Measurements from ENCODE around the gene KCNIP3.
"Not testable (repeated sequence)": the region's sequence is repeated elsewhere in the genome, so short reads cannot be mapped to it uniquely, and the experiment has no call there.

The KCNIP3 gene

DNA sequence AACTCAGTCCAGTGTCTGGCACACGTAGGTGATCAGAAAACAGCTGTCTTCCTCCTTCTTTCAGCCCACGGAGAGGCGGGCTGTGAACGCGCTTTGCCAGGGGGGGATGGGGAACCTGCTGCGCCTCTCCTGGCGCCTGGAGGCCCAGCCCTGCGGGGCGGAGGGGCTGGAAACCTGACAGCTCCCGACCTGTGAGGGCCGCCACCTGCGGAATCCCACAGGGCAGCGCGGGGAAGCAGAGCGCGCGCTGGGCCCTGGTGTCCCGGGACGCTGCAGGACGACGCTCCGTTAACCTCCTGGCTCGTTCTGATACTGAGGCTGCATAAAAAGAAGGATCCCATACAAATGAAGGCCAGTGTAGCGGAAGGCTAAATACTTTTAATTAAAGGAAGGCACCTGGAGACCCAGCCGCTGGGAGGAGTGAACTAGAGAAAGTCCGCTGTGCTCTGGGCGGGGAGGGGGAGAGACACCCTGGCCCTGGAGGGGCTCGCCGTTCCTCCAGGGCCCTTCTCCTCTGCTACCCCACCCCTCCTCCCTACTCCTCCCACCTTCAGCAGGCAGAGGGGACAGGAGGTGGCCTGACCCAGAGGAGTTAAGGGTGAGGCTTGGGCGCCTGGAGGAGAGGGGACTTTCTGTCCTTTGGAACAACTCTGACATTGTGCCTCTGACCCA is 130.2 kb downstream of the KCNIP3 start:
- not testable (repeated sequence) for DNase-seq

DNA sequence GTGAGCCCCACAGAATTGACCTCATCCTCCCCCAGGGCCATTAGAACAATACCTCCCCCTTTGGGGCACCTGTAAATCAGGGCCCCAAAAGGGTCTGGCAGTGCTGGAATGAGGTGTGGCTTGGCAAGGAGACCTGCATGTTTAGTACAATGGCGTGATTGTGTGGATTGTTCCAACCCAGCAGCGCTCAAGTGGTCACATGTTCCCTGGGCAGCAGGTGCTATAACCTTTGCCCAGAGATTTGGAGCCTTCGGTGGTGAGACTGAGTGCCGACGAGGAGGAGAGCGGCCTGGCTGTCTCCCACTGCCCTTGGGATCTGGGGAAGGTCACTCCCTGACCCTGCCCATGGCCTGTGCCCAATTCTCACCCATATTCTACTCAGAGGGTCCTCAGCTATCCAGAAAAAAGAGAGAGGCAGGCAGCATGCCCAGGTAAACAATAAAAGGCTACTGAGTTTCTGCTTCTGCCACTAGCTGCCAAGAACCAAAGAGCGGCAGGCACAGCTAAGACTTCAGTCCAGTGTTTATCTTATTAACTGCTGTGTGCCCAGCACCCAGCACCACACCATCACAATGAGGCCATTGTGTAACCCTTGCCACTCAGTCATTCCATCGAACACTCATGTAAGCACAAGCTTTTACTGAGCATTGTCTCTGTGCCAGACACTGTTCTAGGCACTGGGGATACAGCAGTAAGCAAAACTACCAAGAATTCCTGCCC is 132.8 kb downstream of the KCNIP3 start:
- DNase-seq = not testable (repeated sequence)

GRCh38 chr2:95433373-95433772 is 136.2 kb downstream of the KCNIP3 start:
- not testable (repeated sequence) for DNase-seq

DNA sequence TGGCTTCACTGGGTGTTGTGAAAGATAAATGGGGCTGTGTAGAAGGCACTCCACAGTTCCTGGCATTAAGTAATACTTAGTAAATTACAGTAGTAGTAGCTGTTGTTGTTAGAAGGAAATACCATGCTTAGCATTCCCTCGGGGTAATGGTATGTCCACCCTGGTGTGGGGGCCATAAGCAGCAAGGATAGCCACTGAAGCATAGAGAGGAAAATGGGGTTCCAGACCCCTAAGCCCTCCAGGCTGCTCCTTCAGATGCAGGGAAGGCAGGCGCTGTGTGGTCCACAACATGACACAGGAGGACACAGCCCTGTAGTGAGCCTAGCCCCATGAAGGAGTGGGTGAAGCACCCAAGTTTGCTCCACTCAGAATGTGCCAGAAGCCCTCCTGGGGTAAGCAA is 136.8 kb downstream of the KCNIP3 start:
- DNase-seq = peak; percentile 29

- DNase-seq = peak; percentile 74
Observed at GRCh38 chr2:95434507-95435076, 137.4 kb downstream of the KCNIP3 start.

GRCh38 chr2:95435162-95435871 is 138.2 kb downstream of the KCNIP3 start:
- DNase-seq = not testable (repeated sequence)

All from fibroblast of skin of back (primary cell).